Superior temporal gyrus (tissue), 1 donor: ENCODE results near the gene GSTM2.
"Not testable (repeated sequence)": the region's sequence is repeated elsewhere in the genome, so short reads cannot be mapped to it uniquely, and the experiment has no call there.

ENCODE experiments used
- DNase-seq: peaks from one replicate; pipeline ENCODE4 v3.0.0-alpha.2; 2016; ENCODE audit errors: extremely low spot score

Gene GSTM2

GRCh38 chr1:109644670-109645069, 23.2 kb upstream of the GSTM2 start:
- no peak for DNase-seq

GRCh38 chr1:109649491-109649914, 18.4 kb upstream of the GSTM2 start:
- DNase-seq, result peak; percentile 68

- DNase-seq, result no peak
Measured at GRCh38 chr1:109650609-109651008, 17.2 kb upstream of the GSTM2 start.

DNA sequence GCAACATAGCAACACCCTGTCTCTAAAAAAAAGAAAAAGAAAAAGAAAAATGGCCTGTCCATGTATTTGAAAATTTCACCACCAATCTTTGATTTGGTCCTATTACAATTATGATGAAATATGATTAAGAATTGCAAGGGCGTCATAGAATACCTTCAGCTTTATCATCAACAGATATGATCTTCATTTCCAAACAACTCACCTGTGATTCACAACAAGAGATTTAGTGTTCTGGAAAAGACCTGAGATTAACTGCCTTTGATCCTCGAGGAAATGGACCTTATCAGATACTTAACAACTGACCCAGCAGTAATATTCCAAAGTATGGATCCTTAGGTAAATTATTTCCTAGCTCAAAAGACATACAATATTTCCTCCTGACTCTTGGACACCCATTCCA, 15.5 kb upstream of the GSTM2 start:
- DNase-seq, result no peak

- DNase-seq, result no peak
Measured at GRCh38 chr1:109653306-109653705, 14.6 kb upstream of the GSTM2 start.

- no peak for DNase-seq
Measured at GRCh38 chr1:109654519-109654918, 13.3 kb upstream of the GSTM2 start.

DNA sequence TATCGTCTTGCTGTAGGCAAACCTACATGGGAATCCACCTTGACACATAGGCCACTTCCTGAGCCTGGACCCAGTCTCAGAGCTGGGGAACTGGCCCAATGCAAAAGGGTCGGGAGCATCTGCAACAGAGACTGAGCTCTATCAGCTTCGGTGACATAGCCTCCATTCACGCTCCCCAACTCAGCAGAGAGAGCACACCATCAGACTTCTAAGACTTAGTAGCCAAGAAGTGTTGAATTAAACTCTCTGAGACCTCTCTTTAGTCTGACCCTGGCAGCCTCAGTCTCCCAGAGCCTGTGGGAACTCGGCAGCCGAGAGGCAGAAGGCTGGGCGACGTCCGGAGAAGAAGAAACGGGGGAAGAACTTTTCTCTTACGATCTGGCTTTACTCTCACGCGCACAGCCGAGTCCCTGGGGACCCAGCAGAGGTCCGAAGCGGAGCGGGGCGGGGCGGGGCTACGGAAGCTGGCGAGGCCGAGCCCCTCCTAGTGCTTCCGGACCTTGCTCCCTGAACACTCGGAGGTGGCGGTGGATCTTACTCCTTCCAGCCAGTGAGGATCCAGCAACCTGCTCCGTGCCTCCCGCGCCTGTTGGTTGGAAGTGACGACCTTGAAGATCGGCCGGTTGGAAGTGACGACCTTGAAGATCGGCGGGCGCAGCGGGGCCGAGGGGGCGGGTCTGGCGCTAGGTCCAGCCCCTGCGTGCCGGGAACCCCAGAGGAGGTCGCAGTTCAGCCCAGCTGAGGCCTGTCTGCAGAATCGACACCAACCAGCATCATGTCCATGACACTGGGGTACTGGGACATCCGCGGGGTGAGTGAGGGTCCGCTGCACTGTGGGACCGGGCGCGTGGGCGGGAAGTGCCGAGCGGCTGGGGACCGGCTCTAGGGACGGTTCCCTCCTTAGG, 12.0 kb upstream of the GSTM2 start, which contains the start of gene GSTM4:
GSTM4 (plus strand) TSS at position 485 of the 905 bp plus-strand sequence; CDS start at position 776, 291 bp downstream.
- peak; percentile 66 for DNase-seq

DNA sequence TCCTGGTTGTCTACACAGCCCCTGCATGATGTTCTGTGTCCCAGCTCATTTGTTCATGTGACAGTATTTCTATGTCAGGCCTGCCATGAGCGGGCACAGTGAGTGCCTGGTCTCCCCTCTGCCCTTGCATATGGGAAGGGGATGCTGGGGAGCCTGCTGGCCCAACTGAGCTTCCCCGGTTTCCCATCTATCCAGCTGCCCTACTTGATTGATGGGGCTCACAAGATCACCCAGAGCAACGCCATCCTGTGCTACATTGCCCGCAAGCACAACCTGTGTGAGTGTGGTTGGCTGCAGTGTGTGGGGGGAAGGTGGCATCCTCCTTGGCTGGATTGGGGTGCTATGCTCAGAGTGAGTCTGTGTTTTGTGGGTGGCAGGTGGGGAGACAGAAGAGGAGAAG, 10.5 kb upstream of the GSTM2 start:
- no peak for DNase-seq

- no peak for DNase-seq
Measured at GRCh38 chr1:109657970-109658369, 9.9 kb upstream of the GSTM2 start.

DNA sequence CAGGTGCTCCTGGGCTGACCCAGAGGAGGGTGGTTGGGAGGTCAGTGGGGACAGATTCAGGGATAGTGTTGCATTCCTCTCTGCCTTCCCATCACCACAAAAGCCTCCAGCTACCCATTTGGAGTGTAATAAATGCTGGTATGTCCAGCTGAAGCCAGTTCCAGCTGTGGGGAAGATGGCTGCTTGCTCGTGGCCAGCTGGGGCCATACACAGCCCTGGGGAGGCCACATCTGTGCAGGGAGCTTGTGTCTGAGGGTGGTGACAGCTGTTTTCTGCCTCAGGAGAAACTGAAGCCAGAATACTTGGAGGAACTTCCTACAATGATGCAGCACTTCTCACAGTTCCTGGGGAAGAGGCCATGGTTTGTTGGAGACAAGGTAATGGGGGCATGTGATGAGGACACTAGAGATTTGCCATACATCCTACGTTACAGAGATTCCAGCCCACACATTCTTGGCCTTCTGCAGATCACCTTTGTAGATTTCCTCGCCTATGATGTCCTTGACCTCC, 9.3 kb upstream of the GSTM2 start:
- no peak for DNase-seq

GRCh38 chr1:109659145-109659544, 8.7 kb upstream of the GSTM2 start:
- no peak for DNase-seq

- DNase-seq, result no peak
Measured at GRCh38 chr1:109659997-109660690, 7.7 kb upstream of the GSTM2 start.

DNA sequence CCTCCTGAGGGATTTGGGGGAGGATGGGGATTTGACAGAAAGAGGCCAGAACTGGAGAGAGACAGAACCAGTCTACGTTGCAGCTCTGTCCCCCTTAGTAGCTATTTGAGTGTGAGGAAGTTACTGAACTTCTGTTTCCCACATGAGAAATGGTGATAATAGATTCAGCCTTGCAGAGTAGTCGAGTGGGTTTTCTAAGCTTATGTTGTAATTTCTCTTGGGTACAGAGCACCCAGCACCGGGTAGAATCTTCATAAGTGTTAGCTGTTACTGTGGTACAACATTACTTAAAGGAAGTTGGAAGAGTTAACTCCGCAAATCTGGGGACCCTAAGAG, 7.2 kb upstream of the GSTM2 start:
- not testable (repeated sequence) for DNase-seq

DNA sequence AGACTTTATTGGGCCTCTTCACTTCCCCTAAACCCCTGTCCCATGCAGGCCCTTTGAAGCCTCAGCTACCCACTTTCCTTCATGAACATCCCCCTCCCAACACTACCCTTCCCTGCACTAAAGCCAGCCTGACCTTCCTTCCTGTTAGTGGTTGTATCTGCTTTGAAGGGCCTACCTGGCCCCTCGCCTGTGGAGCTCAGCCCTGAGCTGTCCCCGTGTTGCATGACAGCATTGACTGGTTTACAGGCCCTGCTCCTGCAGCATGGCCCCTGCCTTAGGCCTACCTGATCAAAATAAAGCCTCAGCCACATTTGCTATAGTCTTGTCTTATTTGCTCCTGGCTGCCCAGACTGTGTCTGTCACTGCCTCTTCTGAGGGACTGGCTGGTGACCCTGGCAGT, 6.5 kb upstream of the GSTM2 start:
- DNase-seq, result no peak

- peak; percentile 1 for DNase-seq
Measured at GRCh38 chr1:109664671-109665070, 3.2 kb upstream of the GSTM2 start.

DNA sequence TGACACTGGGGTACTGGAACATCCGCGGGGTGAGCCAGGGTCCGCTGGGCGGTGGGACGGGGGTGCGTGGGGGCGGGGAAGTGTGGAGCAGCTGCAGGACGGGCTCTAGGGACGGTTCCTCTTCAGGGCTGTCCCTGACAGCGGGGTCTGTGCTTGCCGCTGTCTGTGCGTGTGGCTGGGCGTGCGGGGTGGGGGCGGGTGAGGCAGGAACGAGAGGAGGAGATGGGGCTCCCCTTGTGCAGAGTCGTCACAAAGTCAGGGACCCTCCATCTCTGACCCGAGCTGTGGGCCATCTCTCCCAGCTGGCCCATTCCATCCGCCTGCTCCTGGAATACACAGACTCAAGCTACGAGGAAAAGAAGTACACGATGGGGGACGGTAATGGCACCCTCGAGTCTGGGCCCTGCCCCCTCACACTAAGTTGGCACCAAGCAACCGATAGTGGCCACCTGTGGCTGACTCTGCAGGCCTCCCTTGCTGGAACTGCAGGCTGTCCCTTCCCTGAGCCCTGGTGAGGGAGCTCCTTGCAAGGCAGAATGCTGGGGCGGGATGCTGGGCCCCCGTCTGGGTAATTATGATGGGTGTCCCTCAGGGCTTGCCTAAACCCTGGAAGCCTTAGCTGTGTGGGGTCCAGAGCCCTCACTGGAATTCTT, 392 bp downstream of the GSTM2 start:
- peak; percentile 3 for DNase-seq

- peak; percentile 1 for DNase-seq
Measured at GRCh38 chr1:109669246-109669948, 1.5 kb downstream of the GSTM2 start.

DNA sequence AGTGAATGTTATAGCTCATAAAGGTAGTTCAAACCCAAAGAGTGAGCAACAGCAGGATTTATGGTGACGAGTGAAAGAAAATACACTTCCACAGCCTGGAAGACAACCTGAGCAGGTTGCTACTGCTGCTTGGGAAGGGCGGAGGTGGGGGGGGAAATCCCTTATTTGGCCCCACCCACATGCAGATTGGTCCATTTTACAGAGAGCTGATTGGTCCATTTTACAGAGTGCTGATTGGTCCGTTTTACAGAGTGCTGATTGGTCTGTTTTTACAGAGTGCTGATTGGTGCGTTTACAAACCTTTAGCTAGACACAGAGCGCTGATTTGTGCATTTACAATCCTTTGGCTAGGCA, 2.1 kb downstream of the GSTM2 start:
- DNase-seq, result not testable (repeated sequence)

DNA sequence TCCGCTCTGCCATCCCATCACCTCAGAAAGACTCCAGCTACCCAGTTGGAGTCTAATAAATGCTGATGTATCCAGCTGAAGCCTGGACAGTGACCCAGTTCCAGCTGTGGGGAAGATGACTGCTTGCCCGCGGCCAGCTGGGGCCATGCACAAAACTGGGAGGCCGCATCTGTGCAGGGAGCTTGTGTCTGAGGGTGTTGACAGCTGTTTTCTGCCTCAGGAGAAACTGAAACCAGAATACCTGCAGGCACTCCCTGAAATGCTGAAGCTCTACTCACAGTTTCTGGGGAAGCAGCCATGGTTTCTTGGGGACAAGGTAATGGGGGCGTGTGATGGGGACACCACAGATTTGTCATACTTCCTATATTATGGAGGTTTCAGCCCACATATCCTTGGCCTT, 3.2 kb downstream of the GSTM2 start:
- DNase-seq, result no peak

GRCh38 chr1:109673861-109674260, 6.0 kb downstream of the GSTM2 start:
- DNase-seq, result not testable (repeated sequence)

- DNase-seq, result peak; percentile 1
Measured at GRCh38 chr1:109676683-109677381, 9.0 kb downstream of the GSTM2 start.
